Stimulated activated CD8-positive, alpha-beta memory T cell treated with anti-CD3 and anti-CD28 coated beads, Interleukin-7, amount 100 ng/mL, for 48 hours (primary cell): ENCODE data around the gene IMMP2L.

Experiments used
- DNase-seq, 2 donors: peaks; one replicate each; pipeline ENCODE4 v3.0.0-alpha.2; 2020; ENCODE audit warnings: low read depth in 1 of 2; ENCODE audit errors: extremely low read depth in 1 of 2

Gene IMMP2L

DNA sequence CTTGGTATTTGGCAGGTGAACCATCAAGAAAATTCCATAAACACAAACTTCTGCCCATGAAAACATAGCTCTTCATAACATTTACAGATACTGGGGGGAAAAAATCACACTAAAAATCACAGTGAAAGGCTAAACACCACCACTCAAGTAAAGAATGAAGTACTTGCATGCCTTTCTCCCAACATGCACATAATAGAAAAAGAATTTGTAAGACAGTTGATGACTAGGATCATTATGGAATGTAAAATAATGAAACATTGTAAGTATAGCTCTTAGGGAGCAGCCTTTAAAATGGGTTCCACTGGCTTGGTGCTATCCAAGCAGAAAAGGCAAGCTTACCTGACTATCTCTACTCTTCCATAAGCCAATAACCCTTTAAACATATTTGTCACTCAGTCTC, 771.3 kb downstream of the IMMP2L start:
- no peak for DNase-seq

GRCh38 chr7:110786328-110786965, 775.8 kb downstream of the IMMP2L start:
- DNase-seq: no peak

DNA sequence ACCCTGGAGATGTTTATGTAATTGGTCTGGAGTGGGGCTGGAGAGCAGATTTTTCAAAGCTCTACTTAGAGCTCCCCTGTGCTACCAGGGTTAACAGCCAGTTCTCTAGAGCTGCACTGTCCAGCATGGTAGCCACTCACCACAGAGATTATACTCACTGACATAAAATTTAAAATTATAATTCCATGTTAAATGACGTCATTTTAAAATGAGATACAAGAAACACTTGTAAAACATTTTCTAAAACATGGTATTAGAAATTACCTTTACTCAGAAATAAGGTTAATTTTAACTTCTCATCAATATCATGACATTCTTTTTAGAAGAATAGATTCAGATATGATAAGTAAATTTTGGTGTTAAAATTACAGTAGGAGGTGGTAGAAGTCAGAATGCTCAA, 777.5 kb downstream of the IMMP2L start:
- no peak for DNase-seq

GRCh38 chr7:110780712-110781111, 781.6 kb downstream of the IMMP2L start:
- no peak for DNase-seq

- DNase-seq: no peak
Observed at GRCh38 chr7:110779339-110779738, 783.0 kb downstream of the IMMP2L start.

GRCh38 chr7:110775046-110775445, 787.2 kb downstream of the IMMP2L start:
- DNase-seq: no peak

DNA sequence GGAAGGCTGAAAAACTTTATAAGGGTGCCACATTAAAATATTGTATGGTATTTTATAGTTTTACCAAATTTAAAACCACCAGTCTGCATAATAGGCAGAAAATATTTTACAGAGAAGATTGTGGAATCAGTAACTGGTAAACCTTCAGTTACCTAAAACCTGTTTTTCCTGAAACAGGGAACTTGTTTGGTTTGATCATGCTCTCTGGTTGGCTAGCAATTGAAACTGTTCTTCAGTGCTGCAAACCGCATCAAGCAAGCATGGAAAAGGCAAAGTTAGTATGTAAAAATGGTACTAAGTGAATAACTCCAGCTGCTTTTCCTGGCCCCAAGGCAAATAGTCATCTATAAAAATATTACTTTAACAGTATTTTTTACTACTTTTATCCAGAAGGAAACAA, 788.2 kb downstream of the IMMP2L start:
- no peak for DNase-seq

GRCh38 chr7:110772615-110773014, 789.7 kb downstream of the IMMP2L start:
- no peak for DNase-seq

DNA sequence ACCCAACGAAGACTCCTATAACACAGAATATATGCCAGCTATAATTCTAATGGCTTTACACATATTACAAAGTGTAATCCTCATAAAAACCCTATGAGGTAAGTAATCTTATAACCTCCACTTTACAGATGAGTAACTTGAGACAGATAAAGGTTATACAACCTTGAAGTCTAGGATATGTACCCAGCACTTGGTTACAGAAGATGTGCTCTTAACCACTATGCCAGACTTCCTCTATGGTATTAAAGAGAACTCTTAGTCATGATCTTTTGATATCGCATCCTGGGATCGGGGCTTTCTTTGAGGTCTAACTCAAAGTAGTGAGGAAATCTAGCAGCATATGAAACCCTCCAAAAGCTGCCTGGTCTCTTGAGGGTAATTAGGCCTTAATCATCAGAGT, 790.6 kb downstream of the IMMP2L start:
- DNase-seq: no peak

DNA sequence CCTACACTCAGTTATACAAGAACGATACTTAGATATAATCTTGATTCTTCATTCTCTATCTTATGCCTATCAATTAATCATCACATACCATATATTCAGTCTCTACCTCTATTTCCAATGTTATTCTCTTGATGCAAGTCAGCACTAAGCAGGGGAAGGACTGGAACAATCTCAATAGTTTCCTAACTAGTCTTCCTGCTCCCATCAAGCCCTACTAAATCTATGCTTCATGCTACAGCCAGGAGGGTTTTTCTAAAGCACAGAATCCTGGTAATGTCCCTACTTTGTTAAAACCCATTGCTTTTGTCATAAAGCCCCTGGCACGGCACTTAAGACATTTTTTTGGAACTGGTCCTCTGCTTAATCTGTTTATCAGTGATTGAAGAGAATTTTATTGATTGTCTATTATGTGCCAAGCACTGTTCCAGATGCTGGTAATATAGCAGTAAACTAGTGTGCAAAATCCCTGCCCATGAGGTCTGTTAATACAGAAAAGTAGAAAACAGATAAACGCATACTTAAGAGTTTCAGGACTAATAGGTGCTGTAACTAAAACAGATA, 794.7 kb downstream of the IMMP2L start:
- no peak for DNase-seq

DNA sequence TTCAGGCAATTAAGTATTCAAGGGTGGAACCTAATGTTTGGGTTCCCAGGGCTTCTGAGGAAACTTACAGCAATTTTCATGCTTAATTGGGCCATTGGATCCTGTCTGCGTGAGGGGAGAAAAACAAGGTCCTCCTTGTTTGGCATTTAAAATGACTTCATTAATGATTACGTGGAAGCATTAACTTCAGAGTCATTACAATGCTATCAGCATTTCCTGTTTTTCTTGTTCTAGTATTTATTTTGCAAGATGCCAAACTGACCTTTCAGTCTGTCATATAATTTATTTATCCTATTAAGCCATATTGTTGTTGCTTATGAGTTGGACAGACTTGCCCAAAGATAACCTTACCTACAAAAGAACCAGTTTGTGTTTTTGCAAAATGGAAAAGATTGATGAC, 795.4 kb downstream of the IMMP2L start:
- DNase-seq: no peak

- DNase-seq: no peak
Observed at GRCh38 chr7:110764852-110765251, 797.4 kb downstream of the IMMP2L start.

DNA sequence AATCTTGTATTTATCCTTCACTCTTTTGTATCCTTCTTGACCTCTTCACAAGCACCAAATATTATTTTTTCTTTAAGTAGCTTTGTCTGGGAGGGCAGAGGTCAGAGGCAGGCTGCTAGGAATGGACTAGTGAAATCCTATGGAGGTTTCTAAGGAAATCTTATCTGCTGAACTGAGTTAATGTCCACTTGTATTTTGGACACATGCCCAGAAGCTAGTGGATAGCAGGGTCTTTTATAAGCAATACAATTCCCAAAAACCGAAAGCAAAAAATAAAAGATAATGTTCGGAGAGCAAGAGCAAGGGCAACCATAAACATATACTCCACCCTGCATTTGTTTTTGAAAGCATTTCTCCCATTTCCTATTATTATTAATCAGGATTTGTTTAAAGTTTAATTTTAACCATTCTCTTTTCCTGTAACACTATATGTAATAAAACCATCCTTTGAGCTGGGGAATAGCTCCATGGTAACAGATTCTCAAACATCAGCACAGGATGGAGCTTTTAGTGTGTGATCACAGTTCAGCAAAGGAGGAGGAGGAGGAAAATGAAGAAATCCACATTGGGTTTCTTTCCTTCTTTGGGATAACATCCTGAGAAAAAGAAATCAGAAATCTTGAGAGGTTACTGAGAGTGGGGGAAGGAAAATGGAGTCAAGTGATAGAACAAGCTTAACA, 799.6 kb downstream of the IMMP2L start:
- DNase-seq: no peak

- no peak for DNase-seq
Observed at GRCh38 chr7:110760341-110760740, 802.0 kb downstream of the IMMP2L start.

GRCh38 chr7:110759069-110759468, 803.2 kb downstream of the IMMP2L start:
- no peak for DNase-seq

DNA sequence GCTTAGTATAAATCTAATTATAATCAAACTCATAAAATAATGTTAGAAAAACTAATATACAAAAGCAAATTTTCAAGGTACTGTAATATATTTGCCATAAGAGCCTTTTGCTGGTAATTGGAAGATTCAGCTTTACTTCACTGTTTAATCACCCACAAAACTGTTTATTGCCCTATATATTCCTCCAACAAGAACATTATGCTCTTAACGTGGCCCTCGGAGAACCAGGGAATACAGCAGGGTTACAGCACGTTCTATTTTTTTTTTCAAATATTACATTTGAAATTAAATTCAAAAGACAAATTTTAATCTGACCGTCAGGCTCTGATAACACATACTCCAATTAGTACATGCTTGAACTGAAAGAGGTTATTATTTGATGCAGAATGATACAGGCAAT, 807.6 kb downstream of the IMMP2L start:
- no peak for DNase-seq

GRCh38 chr7:110750931-110751605, 811.2 kb downstream of the IMMP2L start:
- no peak for DNase-seq

DNA sequence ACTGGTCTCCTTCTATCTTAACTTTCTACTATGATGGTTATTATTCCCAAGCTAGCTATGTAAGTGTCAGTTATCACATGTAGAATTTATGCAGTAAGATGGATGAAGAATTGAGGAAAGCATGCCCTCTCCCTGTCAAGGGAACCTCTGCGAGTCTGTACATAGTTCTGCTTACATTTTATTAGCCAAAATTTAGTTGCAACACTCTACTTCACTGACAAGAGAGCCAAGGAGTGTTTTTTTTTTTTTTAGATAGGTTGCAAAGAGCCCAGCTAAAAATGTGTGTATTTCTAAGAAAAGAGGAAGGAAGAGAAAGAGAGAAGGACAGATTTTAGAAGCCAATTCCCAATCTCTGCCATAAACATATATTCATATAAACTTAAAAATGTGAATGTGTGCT, 829.1 kb downstream of the IMMP2L start:
- DNase-seq: no peak

DNA sequence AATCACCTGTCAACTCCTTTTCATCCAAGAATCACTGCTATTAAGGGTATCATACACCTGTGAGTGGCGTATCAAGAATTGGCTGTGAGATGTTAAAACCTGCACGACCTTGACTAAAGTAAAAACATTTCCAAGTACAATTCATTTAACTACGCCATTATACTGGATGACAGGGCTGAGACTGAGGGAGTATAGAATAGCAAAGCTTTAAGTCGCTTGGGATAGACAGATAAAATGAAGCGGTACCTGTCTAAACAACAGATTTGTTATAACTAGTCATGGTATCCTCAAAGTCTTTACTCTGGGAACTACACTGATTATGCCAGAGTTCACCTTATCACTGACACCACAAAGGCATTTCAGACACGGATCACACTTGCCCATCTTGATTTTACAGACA, 837.5 kb downstream of the IMMP2L start:
- DNase-seq: no peak

DNA sequence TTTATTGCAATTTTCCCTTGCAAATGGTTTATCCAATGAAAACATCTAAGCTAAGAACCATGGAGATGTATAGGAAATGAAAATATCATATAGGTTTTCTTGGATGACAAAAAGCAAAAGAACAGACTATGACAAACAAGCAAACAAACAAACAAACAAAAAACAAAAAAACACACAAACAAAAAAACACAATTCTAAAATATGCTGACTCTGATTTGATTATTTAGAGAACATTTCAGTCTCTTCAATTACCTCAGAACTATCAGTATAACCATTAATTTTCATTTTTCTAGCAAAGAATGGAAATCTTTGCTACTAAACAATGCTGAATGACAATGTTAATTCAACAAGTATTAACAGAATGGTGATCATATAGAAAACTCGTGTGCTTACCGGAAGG, 840.9 kb downstream of the IMMP2L start:
- no peak for DNase-seq

DNA sequence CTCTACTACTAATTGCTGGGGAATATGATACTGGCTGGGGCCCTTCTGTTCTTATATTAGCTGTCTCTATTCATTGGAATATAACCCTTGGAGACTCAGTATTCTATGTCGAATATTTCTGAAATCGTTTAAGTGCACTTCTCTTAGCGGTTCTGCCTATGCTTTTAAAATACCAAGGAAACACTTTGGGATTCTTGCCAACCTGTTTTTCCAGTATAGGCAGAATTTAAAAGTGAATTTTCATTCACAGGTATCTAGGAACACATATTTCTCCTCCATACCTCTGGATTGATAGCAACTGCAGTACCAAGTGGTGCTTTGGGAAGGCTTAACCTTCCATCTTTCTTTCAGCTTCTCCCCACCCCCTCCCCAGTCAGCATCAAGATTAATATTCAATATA, 841.7 kb downstream of the IMMP2L start:
- no peak for DNase-seq

DNA sequence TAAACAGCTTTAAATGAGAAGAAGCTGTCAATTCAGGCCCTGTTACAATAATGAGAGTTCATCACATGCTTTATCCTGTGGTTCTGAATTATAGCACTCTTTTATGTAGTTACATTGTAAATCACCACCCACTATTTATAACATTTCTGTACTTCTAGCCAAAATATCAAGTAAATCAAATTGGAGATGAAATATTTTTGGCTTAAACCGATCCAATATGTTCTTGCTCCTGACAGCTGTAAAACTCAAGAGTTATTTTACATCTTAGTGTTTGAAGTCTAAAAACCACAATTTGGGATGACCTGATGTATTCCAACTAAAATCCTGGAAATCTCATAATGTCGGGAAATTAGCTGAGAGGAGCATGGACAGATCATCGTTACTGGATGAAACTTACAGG, 842.6 kb downstream of the IMMP2L start:
- DNase-seq: no peak
